Occipital lobe (tissue), 2 donors: ENCODE data around the gene DUS1L. TPM values are rescaled to one million over a fixed set of nuclear protein-coding genes. Genes with fewer than 3 reads are reported as not detected.

Experiments
- DNase-seq: peaks from one replicate; lab custom pipeline; 2025; lab: John Stamatoyannopoulos, UW
- total RNA-seq: library from RNA; depleted of rRNA; stranded (reverse); fragments of >200 nt; gene quantifications from one replicate; pipeline ENCODE4 v1.2.3, GENCODE V29; 2014

DUS1L gene
- total RNA-seq, 1 donor from 2014 or later: 21.4 TPM

DNA sequence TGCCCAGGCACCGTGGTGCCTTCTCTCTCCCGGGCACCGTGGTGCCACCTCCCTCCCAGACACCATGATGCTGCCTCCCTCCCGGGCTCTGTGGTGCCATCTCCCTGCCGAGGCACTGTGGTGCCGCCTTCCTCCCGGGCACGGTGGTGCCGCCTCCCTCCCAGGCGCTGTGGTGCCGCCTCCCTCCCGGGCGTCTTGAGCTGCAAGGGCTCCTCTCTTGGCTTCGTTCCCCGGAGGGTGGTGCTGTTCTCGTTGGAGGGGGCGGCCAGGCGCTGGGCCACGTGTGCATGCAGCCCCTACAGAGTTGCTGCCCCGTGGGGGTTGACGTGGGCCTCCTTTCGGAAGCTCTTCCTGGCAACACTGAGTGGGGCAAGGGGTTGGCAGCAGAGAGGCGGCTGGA lies 51.2 kb downstream of the DUS1L start:
- peak; percentile 37 for DNase-seq

DNA sequence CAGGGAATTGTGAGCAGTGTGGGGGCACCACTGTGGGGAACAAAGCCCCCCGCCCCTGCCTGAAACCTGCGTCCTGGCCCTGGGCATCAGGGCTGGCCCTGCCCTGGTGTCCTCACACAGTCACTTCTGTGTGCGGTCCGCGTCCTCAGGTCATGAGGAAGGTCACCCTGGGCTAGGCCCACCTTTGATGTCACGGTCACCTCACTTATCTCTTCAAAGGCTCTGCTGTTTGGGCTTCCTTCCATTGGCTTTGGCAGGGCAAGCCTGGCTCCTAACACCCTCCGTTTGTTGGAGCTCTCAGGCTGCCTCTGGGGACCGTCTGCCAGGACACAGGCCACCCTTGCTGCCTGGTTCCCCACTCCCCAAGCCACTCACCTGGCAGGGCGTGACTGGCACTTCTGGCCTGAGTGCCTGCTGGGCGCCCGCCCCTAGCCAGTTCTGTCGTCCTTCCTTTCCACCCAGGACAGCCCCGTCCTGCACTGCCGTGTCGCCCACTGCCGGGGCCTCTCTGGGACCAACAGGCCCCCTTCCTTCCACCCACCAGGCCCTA lies 51.8 kb downstream of the DUS1L start:
- DNase-seq: no peak

DNA sequence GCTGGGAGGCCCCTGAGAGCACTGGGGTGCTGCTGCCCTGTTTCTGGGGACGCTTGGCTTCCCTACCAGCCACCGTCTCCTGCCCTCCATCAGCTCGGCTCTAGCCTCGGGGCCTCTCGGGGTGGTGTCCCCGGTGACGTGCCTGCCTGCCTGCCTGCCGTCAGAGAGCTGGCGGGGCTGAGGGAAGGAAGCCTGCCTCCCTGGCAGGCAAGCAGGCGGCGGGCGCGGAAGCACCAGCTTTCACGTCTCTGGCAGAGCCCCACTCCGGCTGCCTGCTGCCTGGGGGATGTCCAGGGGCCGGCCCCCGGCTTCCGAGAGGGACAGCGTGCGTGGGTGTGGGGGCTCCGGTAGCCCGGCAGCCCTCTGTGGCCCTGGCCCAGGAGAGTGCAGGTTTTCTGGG lies 52.3 kb downstream of the DUS1L start:
- DNase-seq: no peak

DNA sequence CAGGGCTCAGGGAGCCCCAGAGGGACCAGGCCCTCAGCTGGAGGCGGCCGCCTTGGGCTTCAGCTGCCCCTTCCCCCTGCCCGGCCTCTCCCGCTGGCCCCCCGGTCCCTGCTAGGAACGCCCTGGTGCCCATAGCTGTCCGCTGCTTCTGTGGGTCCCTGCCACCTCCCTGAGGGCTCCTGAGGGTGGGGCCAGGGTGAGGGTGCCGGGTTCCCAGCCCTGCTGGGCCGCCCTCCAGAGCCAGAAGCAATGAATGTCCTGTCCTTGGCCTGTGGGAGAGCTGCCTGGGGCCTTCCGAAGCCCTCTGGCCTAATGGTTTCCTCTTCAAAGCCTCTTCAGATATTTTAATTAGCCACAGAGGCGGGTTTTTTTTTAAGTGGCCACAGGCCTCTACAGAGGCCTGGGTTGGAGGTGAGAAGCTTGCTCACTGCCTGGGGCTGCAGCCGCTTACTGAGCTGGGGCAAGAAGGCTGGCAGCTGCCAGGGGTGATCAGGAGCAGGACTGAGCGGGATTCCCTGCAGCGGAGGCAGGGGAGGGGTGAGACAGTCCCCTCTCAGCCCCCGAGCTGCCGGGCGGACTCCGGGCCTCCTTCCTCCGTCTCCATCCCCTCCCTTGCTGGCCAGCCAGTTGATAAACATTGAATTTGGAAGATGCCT lies 52.8 kb downstream of the DUS1L start:
- no peak for DNase-seq

DNA sequence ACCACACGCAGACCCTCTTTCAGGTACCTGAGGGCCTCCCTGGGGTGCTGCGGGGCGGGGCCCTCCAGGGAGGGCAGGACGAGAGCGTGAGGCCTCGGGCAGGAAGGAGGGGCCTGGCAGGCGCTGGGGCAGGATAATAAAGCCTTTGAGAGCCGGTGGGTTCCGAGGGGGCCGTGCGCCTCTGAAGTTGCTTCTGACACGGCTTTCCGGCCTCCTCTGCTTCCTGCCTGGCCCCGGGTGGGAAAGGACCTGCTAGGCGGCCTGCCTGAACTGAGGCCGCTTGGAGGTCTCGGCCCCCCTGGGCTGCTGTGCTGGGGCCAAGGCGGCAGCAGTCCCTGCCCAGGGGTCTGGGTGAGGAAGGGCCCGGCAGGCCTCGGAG lies 53.4 kb downstream of the DUS1L start:
- no peak for DNase-seq

DNA sequence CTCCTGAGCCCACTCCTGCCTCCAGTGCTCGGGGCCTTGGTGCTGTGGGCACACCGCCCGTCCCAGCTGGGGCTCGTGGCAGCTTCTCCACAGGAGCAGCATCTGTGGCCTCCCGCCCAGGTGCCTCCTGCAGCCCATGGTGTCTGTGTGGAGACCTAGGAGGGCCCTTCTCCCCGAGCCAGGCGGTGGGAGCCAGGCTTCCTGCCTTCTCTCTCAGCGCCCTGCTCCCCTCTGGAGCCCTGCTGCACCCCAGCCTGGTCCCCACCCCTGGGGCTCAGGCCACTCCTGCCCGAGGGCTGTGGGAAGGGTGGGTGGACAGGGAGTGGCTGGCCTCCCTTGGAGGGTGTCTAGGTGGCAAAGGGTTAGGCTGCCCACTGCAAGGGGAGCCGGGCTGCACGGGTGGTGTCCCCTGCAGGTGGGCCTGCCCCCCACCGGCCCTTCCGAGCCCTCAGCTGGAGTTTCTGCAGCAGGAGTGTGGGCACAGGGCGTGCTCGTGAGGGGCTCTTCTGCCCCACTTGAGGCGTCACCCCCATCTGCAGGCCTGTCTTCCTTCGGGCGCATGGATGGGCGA lies 53.9 kb downstream of the DUS1L start:
- no peak for DNase-seq

DNA sequence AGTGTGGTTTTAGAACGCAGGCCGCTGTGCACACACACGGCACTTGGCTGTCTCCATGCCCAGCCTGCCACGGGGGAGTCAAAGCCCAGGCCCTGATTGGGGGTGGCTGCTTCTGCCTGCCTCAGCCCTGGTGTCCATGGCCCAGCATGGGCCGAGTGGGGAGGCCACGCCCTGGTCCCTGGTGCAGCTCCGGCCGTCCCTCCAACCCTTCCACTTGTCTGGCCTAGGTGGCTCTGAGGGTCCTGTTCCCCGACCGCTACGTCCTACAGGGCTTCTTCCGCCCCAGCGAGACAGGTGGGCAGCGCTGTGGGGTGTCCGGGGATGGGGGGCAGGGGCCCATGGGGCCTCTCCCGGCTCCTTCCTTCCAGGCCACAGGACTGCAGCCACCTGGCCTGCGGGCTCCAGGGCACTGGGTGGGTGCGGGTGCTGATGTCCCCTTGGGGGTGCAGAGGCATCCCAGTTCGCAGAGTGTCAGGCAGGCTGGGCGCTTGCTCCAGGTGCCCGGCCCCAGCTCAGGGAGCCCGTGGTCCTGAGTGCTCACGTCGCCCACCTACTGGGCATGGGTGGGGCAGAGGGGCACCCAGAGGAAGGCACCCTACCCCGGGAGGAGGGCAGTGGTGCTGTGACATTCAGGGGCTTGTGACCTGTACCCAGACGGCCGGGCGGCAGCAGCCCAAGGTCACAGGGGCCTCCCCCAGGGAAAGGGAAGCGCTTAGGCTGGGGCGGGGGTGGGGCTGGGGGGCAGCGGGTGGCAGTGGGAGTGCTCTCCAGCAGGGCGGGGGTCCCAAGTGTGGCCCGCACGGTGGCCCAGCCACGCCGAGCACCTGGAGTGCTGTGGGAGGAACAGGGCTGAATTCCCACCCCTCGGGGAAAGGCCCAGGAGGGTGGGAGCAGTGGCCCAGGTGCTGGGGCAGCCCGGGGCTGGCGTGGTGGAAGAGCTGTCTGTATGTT lies 54.8 kb downstream of the DUS1L start:
- DNase-seq: no peak

DNA sequence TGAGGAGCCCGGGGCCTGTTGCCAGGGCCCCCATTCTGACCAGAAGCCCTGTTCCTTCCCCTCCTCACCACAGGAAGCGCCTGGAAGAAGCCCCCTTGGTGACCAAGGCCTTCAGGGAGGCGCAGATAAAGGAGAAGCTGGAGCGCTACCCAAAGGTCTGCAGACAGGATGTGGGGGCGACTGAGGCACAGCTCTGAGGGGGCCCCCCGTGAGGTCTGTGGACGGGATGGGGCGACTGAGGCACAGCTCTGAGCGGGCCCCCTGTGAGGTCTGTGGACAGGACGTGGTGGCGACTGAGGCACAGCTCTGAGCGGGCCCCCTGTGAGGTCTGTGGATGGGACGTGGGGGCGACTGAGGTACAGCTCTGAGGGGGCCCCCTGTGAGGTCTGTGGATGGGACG lies 56.2 kb downstream of the DUS1L start:
- no peak for DNase-seq

DNA sequence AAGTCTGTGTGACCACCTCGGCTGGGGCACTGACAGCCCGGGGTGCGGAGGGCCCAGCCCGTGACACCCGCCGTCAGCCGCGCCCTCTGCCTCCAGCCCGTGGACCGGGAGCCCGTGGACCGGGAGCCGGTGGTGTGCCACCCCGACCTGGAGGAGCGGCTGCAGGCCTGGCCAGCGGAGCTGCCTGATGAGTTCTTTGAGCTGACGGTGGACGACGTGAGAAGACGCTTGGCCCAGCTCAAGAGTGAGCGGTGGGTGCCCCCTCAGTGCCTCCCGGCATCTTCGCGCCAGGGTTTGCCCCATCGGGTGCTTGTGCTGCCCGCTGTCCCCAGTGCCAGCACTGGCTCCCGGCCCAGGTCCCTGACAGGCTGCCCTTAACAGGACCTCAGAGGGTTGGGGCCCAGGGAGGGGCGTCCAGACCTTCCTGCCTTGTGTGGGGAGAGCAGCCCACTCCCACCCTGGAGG lies 56.6 kb downstream of the DUS1L start:
- DNase-seq: no peak

DNA sequence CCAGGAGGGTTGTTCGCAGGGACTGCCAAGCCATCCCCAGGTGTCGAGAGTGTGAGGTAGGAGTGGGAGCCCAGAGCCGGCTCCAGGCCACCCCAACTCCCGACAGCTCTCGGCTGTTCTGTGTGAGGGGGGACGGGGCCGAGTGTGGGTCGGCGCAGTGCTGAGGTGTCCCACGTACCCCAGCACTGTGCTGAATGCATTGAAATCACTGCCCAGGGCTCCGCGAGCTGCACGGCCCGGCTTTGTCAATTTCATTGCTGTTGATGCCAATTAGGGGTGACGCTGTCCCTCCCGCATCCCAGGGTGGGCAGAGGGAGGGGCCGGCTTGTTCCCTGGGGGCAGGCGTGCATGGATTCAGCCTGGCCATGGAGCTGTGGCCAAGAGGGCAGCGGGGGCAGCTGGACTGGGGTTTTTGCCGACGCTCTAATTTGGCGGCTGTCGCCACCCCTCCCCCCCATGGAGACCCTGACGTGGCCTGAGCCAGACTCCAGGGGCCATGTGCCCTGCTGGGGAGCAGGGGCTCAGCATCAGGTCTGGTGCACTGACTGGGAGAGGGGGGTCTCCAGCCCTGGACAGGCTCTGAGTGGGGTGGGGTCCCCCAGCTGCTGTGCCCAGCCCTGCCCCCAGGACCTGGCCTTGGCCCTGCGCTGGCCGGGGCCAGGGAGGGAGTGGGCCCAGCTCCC lies 57.2 kb downstream of the DUS1L start:
- DNase-seq: no peak

Other genes starting within 250 kb of the DUS1L start
- gene MCRIP1, start 232.5 kb downstream of the DUS1L start, total RNA-seq: 85.9 TPM
- not detected for gene PPP1R27, start 230.8 kb downstream of the DUS1L start, total RNA-seq
- gene P4HB, start 205.3 kb downstream of the DUS1L start, total RNA-seq: 57.4 TPM
- 22.9 TPM for gene ARHGDIA, start 194.5 kb downstream of the DUS1L start, total RNA-seq
- 78.3 TPM for gene ALYREF, start 174.2 kb downstream of the DUS1L start, total RNA-seq
- 43.0 TPM for gene ANAPC11, start 174.1 kb downstream of the DUS1L start, total RNA-seq
- gene NPB, start 163.6 kb downstream of the DUS1L start, total RNA-seq: 2.0 TPM
- gene PCYT2, start 154.4 kb downstream of the DUS1L start, total RNA-seq: 24.5 TPM
- 8.0 TPM for gene SIRT7, start 147.6 kb downstream of the DUS1L start, total RNA-seq
- 16.5 TPM for gene MAFG, start 138.1 kb downstream of the DUS1L start, total RNA-seq
- 17.6 TPM for gene PYCR1, start 128.5 kb downstream of the DUS1L start, total RNA-seq
- 0.16 TPM for gene MYADML2, start 118.6 kb downstream of the DUS1L start, total RNA-seq
- 0.31 TPM for gene NOTUM, start 104.6 kb downstream of the DUS1L start, total RNA-seq
- gene ASPSCR1, start 88.2 kb downstream of the DUS1L start, total RNA-seq: 11.1 TPM
- 29.2 TPM for gene CENPX, start 42.9 kb downstream of the DUS1L start, total RNA-seq
- gene LRRC45, start 42.5 kb downstream of the DUS1L start, total RNA-seq: 14.2 TPM
- gene RAC3, start 34.1 kb downstream of the DUS1L start, total RNA-seq: 76.0 TPM
- gene DCXR, start 28.1 kb downstream of the DUS1L start, total RNA-seq: 18.1 TPM
- 14.5 TPM for gene RFNG, start 14.0 kb downstream of the DUS1L start, total RNA-seq
- gene GPS1, start 13.9 kb downstream of the DUS1L start, total RNA-seq: 64.4 TPM
- 84.1 TPM for gene FASN, start 32.4 kb upstream of the DUS1L start, total RNA-seq
- gene CCDC57, start 147.0 kb upstream of the DUS1L start, total RNA-seq: 18.6 TPM
- 4.2 TPM for gene SLC16A3, start 163.2 kb upstream of the DUS1L start, total RNA-seq
- gene CSNK1D, start 207.9 kb upstream of the DUS1L start, total RNA-seq: 23.9 TPM